GM19193 (cell line): ENCODE measurements around the gene CBLN3.
A peak's percentile ranks its signal among the peaks of the same experiment; 100 is the strongest.

ENCODE experiments used
- POLR2A ChIP-seq: IDR thresholded peaks from 4 replicates; pipeline ENCODE4 v1.6.1; 2011; ENCODE audit not compliant: insufficient read depth, insufficient read length; ENCODE audit errors: extremely low read depth

CBLN3 gene

DNA sequence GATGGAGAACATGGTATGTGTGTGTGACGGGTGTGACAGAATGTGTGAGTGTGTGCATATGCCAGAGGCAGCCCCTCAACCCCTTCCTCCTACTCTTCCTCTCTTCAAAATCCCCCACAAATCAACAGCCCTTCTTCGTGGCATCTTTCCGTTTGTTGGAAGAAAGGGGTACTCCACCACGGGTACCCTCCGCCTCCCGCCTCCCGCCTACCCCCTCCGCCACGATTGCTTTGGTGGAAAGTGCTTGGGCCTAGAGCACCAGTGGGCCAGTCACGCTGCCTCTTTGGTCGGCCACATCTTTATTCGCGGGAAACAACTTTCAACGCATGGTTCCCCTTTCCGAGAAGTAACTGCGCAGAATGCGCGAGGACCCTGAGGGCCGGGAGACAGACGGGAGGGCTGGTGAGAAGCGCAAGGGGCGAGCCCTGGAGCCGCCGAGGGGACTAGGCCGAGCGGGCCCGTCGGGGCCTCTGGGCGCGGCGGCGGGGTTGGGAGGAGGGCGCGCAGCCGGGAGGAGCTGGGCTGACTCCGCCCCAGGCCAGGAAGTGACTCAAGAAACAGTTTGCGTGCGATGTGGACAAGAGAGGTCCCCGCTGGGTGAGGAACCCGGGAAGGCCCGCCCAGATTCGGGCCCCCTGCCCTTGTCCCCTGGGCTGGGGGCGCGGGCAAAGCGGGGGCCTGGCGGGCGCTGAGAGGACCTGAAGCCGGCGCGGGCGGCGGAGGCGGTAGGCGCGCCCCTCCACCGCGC lies at the start of gene CBLN3, which contains the start of gene KHNYN:
CBLN3 (minus strand) TSS at position 274 of the 748 bp plus-strand sequence. CDS start 614 bp downstream, outside the sequence.
KHNYN (plus strand) TSS at position 560 of the 748 bp plus-strand sequence. CDS start 777 bp downstream, outside the sequence.
- TF ChIP-seq POLR2A = peak; percentile 95

DNA sequence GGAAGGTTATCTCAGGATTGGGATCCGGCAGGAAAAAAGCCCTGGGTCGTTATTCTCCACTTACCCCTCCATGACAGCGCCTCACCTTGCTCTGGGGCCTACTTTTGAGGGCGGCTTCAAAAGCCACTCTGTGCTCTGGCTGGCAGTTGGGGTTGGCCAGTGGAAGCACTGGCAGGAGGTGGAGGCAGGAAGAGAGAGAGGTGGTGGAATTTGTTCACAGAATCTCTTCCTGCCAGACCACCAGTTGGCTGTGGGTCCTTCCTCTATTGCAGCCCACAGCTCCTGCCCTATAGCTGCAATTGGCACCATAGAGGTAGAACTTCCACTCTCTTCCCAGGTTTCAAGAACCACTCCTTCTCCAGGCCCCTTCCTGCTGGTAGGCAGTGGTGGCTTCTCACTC lies 45.8 kb upstream of the CBLN3 start:
- TF ChIP-seq POLR2A = no peak

DNA sequence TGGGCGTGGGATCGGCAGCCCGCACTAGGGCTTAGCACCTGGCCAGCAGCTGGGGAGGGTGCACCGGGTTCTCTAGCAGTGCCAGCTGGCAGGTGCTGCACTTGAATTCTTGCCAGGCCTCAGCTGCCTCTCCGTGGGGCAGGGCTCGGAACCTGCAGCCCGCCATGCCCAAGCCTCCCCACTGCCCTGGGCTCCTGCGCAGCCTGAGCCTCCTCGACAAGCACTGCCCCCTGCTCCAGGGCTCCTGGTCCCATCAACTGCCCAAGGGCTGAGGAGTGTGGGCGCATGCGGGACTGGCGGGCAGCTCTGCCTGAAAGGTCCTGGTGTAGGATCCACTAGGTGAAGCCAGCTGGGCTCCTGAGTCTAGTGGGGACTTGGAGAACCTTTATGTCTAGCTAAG lies 43.7 kb upstream of the CBLN3 start:
- TF ChIP-seq POLR2A = no peak

DNA sequence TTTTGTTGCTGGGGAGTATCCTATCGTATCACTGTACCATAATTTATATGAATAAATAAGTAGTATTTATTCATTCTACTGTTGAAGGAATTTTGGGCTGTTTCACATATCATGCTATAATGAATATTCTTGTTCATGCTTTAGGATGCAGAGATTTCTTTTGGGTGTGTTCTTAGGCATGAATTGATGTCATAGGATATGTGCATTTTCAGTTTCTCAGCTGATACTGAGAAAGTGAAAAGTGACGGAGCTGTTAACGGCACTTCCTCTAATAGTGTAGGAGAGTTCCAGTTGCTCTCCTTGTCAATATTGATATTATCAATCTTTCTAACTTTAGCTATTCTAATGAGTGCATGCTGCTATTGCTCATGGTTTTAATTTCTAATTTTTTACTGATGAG lies 36.3 kb upstream of the CBLN3 start:
- no peak for TF ChIP-seq POLR2A

DNA sequence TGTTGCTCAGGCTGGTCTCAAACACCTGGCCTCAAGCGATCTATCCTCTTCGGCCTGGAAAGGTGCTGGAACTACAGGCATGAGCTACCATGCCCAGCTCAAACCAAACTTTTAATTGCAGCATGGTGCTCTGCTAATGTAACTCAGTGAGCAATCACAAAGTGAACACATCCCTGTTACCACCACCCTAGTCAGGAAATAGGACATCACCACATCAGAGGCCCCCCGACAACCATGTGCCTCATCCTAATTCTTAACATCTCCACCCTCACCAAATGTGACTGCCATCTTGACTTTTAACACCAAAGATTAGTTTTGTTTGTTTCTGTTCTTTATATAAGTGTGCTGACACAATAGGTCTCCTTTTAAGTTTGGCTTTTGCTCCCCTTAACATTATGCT lies 35.9 kb upstream of the CBLN3 start:
- TF ChIP-seq POLR2A = no peak

DNA sequence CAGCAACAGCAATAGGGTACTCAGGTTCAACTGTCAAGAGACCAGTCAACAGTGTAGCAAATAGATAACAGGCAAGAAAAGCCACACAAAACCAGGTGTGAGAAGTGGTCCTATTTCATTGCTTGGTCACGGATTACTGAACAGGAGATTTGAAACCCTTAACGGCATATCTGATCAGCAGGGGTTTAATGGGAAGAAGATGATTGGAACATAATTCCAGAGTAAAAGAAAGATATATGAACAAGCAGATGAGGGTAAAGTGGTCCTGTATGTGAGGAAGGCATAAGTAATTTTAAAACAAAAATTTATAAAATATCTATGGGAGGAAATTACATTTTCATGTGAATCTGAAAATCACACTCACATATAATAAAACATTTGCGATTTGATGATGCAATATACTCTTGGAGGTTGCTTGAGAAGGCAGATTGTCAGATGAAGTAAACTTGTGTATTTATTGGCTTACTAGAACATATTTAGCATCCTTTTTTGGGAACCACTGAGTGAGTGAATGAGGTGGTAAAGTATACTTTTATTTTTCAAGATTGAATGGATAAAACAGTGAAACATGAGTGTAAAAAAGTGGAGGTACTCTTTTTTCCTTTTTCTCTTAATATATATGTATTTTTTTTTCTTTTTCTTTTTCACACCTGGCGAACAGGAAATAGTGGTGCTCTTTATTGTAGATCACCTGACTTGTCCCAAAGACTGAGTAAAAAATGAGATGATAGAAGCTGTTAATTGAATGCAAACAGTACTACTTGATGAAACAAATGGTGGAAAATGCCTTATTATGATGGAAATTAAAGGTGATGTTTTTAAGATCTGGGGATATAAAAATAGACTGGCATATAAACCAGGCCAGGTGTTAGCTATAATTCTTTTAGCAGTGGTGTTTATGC lies 34.7 kb upstream of the CBLN3 start:
- no peak for TF ChIP-seq POLR2A

DNA sequence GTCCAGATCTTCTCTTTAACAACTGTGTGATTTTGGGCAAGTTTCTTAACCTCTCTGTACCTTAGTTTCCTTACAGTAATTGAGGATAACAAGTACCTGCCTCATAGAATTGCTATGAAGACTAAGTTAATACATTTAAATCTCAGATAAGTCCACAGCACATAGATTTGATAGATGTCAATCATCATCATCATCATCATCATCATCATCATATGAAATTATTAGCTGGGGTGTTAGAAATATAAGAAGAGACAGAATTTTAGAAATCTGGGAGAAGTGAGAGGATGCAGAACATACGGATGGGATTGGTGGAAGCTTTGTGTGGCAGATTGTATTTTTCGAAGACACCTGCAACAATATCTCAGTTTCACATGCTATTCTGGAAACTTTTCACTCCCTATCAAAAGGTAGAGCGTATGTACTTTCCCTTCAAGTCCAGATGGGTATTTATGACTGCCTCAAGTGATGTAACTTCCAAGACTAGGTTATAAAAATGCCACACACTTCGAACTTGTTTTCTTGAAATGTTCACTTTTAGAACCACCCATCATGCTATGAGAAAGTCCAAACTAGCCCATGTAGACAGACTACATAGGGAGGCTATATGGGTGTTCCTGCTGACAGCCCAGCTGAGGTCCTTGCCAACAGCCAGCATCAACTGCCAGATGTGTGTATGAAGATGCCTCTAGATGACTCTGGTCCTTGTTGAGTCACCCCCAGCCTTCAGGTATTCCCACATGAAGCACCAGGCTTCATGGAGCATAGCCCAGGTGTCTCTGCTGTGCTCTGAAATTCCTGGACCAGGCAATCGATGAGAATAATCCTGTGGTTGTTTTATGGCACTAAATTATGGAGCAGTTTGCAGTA lies 33.8 kb upstream of the CBLN3 start:
- TF ChIP-seq POLR2A = no peak

DNA sequence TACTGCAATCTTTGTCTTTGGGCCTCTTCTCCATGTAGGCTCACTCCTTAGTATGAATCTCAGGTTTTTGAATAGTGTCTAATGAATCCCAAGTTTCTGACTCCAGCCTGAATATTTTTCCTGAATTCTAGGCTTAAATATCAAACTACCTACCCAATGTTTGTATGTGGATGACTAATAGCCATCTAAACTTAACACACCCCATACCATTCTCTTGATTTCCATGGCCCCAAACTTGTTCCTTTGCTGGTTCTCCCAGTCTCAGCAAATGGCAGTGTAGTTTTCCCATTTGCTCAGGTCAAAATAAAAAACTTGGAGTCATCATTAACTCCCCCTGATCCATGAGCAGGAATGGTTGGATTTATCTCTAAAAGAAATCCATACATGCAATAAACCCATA lies 31.9 kb upstream of the CBLN3 start:
- no peak for TF ChIP-seq POLR2A

DNA sequence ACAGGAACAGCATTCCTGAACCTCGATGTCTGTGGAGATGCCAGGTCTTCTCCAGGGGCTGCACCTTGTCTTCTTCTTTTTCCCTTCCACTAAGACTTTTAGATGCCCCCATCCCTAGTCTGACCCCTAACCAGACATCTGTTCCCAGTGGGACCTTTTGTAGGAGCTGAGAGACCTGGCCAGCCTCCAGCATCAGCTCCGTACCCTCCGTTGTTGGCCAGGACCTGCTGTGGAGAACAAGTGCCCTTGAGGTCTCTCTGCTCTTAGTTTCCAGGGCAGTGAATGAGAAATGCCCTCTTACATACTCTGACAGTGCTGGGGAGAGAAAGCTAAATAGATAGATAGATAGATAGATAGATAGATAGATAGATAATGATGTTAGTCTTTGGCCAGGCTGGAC lies 29.9 kb upstream of the CBLN3 start:
- TF ChIP-seq POLR2A = no peak

DNA sequence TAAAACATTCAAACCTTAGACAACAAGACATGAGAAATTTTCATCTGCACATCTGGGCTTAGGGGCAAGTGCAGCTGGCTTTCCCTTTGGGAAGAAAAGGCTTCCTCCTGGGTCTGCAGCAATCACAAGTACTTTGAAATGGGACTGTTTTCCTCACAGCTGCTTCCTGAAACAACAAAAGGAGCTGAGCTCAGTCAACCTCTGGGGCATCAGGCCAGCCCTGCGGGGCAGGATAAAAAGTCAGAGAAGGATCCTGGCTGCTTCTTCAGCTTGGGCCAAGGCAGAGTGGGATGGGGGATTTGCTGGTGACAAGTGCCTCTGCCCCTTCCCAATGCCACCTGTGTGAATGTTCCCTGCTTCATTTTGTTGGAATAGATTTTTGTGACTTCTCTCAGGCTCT lies 29.3 kb upstream of the CBLN3 start:
- TF ChIP-seq POLR2A = no peak

DNA sequence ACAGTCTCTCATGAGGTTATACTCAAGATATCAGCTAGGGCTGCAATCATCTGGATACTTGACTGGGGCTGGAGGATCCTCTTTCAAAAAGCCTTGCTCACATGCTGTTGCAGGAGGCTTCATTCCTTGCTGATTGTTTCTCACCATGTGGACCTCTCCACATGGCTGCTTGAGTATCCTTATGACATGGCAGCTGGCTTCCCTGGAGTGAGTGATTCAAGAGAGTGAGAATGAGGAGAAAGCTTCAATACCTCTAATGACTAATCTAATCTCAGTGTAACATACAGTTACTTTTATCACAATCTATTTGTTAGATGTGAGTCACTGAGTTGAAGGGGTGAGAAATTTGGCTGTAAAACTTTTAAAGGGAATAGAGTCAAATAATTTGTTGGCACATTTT lies 27.5 kb upstream of the CBLN3 start:
- no peak for TF ChIP-seq POLR2A

DNA sequence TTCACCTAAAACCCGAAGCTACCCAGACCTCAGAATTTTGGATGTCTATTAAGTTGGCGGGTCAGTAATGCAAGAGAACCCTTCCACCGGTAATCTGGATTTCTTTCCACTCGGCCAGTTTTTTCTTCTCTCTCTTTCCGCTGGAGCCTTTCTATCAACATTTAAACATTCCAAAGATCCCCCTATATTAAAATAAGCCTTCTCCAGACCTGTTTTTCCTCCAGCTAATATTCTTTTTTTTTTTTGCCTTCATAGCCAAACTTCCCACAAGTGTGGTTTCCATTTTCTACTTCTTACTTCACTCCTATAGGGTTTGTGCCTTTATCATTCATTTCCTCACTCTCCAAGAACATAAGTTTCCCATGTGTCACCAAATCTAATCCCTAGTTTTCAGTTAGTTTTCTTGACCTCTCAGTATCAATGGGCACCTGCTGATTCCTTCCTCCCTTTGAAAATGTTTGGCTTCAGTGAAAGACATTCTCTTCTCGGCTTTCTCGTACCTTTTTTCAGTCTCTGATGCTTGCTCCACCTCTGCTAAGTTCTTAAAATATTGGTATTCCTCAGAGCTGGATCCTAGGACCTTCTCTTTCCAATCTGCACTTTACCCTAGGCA lies 13.7 kb upstream of the CBLN3 start:
- TF ChIP-seq POLR2A = no peak

DNA sequence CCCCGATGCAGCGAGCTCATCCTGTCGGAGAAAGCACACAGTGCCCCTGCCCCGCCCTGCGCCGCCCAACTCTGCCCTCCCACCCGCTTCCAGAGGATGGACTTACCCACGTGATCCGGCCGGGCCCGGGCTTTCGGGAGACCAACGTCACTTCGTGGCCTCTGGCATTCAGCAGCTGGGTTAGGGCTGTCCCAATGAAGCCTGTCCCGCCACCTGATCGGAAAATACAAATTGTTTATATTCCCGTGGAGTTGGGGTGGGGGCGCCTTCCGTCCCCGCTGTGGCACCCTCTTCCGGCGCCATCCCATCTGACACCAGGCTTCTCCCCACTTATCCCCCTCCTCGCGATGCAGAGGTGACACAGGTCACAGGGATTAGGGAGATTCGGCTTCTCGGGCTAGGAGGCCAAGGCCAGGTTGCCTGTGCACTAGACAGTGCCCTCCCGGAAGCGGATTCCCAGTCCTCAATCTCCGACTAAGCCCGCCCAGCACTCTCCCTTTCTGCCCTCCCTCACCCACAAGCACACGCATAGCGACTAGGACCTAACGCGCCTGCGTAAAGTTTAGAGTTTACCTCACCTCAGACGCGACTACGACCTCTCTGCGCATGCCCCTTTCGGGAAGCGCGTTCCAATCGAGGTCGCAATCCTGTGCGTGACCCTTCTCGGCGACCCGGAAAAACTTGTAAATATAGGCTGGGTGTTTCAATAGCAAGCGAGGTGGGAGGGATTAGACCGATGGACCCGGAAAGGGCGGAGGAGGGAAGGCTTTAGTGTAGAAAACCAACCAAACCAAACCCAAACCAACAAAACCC lies 13.0 kb upstream of the CBLN3 start, which contains the start of gene SDR39U1:
SDR39U1 (minus strand) TSS at position 537 of the 813 bp plus-strand sequence; CDS start at position 530, 7 bp downstream.
- peak; percentile 85 for TF ChIP-seq POLR2A
